PC-9 (cell line): ENCODE data around the gene RBM33.

Source experiments
- CTCF ChIP-seq: fragments of 200-600 bp; sonication (generic); conservative IDR thresholded peaks from 2 replicates; pipeline ENCODE4 v1.6.1; 2017; ENCODE audit warnings: mixed run types, antibody characterized with exemption, mild to moderate bottlenecking, moderate library complexity
- EZH2 ChIP-seq: fragments of 200-600 bp; sonication (generic); IDR thresholded peaks from 2 replicates; pipeline ENCODE4 v1.8.0; 2017; ENCODE audit warnings: antibody characterized with exemption, low read depth

DNA sequence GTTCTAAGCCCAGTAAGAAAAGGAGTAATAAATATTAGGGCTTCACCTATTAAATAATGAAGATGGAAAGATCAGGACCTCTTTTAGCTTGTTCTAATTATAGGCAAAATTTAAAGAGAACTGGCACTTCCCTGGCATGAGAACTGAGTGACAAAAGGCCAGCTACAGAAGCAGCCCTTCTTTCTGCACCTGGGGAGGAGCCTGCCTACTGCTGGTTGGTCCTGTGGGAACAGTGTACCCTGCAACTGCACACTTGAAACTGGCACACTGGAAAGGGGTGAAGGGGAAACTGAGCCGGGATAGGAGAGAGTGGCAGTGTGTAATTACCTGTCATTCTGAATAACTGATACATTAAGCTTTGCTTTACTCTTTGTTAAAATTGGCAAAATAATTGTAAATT is 87.4 kb downstream of the RBM33 start:
- TF ChIP-seq CTCF: no peak
- TF ChIP-seq EZH2: no peak
